HG02678 (cell line): Measurements from ENCODE around the gene MOBP.
"Not testable (repeated sequence)": the region's sequence is repeated elsewhere in the genome, so short reads cannot be mapped to it uniquely, and the experiment has no call there.

Experiments
- ATAC-seq: cut with Tn5 transposase; IDR thresholded peaks from one replicate; pipeline ENCODE4 v1.9.1; 2021; ENCODE audit warnings: mild to moderate bottlenecking, moderate library complexity; ENCODE audit not compliant: unreplicated experiment

MOBP gene

GRCh38 chr3:39467394-39468107 lies at the start of gene MOBP:
Gene MOBP (plus strand): TSS chr3:39467680. CDS start chr3:39502070, 34,390 bp downstream.
- ATAC-seq = no peak

GRCh38 chr3:39418556-39419225 lies 48.8 kb upstream of the MOBP start:
- not testable (repeated sequence) for ATAC-seq

GRCh38 chr3:39419742-39420315 lies 47.7 kb upstream of the MOBP start:
- no peak for ATAC-seq

- no peak for ATAC-seq
Measured at GRCh38 chr3:39420543-39420942, 46.9 kb upstream of the MOBP start.

- ATAC-seq = no peak
Measured at GRCh38 chr3:39423436-39423970, 44.0 kb upstream of the MOBP start.

GRCh38 chr3:39426312-39426711 lies 41.2 kb upstream of the MOBP start:
- ATAC-seq = no peak

- no peak for ATAC-seq
Measured at GRCh38 chr3:39427506-39427905, 40.0 kb upstream of the MOBP start.

GRCh38 chr3:39428745-39429201 lies 38.7 kb upstream of the MOBP start:
- no peak for ATAC-seq

- no peak for ATAC-seq
Measured at GRCh38 chr3:39429466-39429865, 38.0 kb upstream of the MOBP start.

GRCh38 chr3:39432342-39432741 lies 35.1 kb upstream of the MOBP start:
- no peak for ATAC-seq

GRCh38 chr3:39433642-39434041 lies 33.8 kb upstream of the MOBP start:
- ATAC-seq = no peak

GRCh38 chr3:39434574-39434973 lies 32.9 kb upstream of the MOBP start:
- peak; percentile 66 for ATAC-seq

- no peak for ATAC-seq
Measured at GRCh38 chr3:39435006-39435748, 32.3 kb upstream of the MOBP start.

- ATAC-seq = no peak
Measured at GRCh38 chr3:39438880-39439279, 28.6 kb upstream of the MOBP start.

GRCh38 chr3:39440316-39440715 lies 27.2 kb upstream of the MOBP start:
- no peak for ATAC-seq

- no peak for ATAC-seq
Measured at GRCh38 chr3:39443530-39443929, 23.9 kb upstream of the MOBP start.

- ATAC-seq = no peak
Measured at GRCh38 chr3:39445927-39446326, 21.6 kb upstream of the MOBP start.

- no peak for ATAC-seq
Measured at GRCh38 chr3:39446444-39446843, 21.0 kb upstream of the MOBP start.

- peak; percentile 93 for ATAC-seq
Measured at GRCh38 chr3:39447637-39448483, 19.6 kb upstream of the MOBP start.
